GM12878 (cell line): ENCODE results near the gene PPP1R2. TPM values are rescaled to one million over a fixed set of nuclear protein-coding genes. Genes with fewer than 3 reads are reported as not detected.

Source experiments
- ASH2L ChIP-seq: fragments of 300-600, 200-600 bp; sonication (generic); IDR thresholded peaks from 2 replicates; pipeline ENCODE4 v1.6.1; 2017; ENCODE audit warnings: low read depth, mild to moderate bottlenecking, borderline replicate concordance
- ATF7 ChIP-seq: fragments of 450-650 bp; IDR thresholded peaks from 2 replicates; pipeline ENCODE4 v1.6.1; 2016; ENCODE audit warnings: low read depth, mild to moderate bottlenecking
- BMI1 ChIP-seq: fragments of 450-650 bp; IDR thresholded peaks from 2 replicates; pipeline ENCODE4 v1.6.1; 2016; ENCODE audit warnings: mild to moderate bottlenecking, moderate library complexity, borderline replicate concordance
- DPF2 ChIP-seq: fragments of 450-650 bp; IDR thresholded peaks from 2 replicates; pipeline ENCODE4 v1.6.1; 2017; ENCODE audit warnings: mild to moderate bottlenecking
- EGR1 ChIP-seq, 2 experiments: IDR thresholded peaks; 1 replicate in 1 of 2; 2 replicates in 1 of 2; pipeline ENCODE4 v1.6.1; 2011 to 2012; ENCODE audit warnings: low read depth in 2 of 2, low read length in 2 of 2, borderline replicate concordance in 1 of 2, mild to moderate bottlenecking in 1 of 2, moderate library complexity in 1 of 2
- IKZF1 ChIP-seq: fragments of 450-650 bp; conservative IDR thresholded peaks from 2 replicates; pipeline ENCODE4 v1.6.1; 2017; ENCODE audit warnings: antibody characterized with exemption, mild to moderate bottlenecking
- MLLT1 ChIP-seq: fragments of 450-650 bp; IDR thresholded peaks from 2 replicates; pipeline ENCODE4 v1.6.1; 2016; ENCODE audit warnings: mild to moderate bottlenecking
- MTA3 ChIP-seq: IDR thresholded peaks from 2 replicates; pipeline ENCODE4 v1.6.1; 2012; ENCODE audit warnings: low read length, inconsistent platforms, borderline replicate concordance
- NFYB ChIP-seq: IDR thresholded peaks from 2 replicates; pipeline ENCODE4 v1.6.1; 2011; ENCODE audit warnings: low read depth, mild to moderate bottlenecking, low read length, improper control_type of control experiment, moderate library complexity; ENCODE audit not compliant: insufficient read depth
- PBX3 ChIP-seq: IDR thresholded peaks from 2 replicates; pipeline ENCODE4 v1.6.1; 2011; ENCODE audit warnings: mild to moderate bottlenecking, low read depth, low read length, moderate library complexity; ENCODE audit not compliant: insufficient replicate concordance
- RBBP5 ChIP-seq: fragments of 200-600 bp; sonication (generic); conservative IDR thresholded peaks from 2 replicates; pipeline ENCODE4 v1.6.1; 2016
- SMARCA5 ChIP-seq: fragments of 450-650 bp; IDR thresholded peaks from 2 replicates; pipeline ENCODE4 v1.6.1; 2017; ENCODE audit warnings: mild to moderate bottlenecking
- SPI1 ChIP-seq: IDR thresholded peaks from 2 replicates; pipeline ENCODE4 v1.6.1; 2011; ENCODE audit warnings: low read depth, mild to moderate bottlenecking, low read length, moderate library complexity, borderline replicate concordance; ENCODE audit not compliant: insufficient read depth
- SUPT20H ChIP-seq: IDR thresholded peaks from 2 replicates; pipeline ENCODE4 v1.6.1; 2011; ENCODE audit warnings: low read depth, mild to moderate bottlenecking, low read length, moderate library complexity, borderline replicate concordance; ENCODE audit not compliant: control insufficient read depth
- TBL1XR1 ChIP-seq: IDR thresholded peaks from 2 replicates; pipeline ENCODE4 v1.6.1; 2012; ENCODE audit warnings: low read depth, low read length, improper control_type of control experiment
- ZBTB4 ChIP-seq: fragments of 450-650 bp; formaldehyde crosslinking; IDR thresholded peaks from 2 replicates; pipeline ENCODE4 v1.4.0; 2022; ENCODE audit warnings: mild to moderate bottlenecking, moderate library complexity
- ZBTB40 ChIP-seq: fragments of 450-650 bp; IDR thresholded peaks from 2 replicates; pipeline ENCODE4 v1.6.1; 2016; ENCODE audit warnings: mild to moderate bottlenecking, moderate library complexity, borderline replicate concordance
- ZNF384 ChIP-seq: IDR thresholded peaks from 2 replicates; pipeline ENCODE4 v1.6.1; 2012; ENCODE audit warnings: low read depth, mild to moderate bottlenecking, low read length, improper control_type of control experiment, borderline replicate concordance
- polyA plus RNA-seq, 11 experiments: library from polyadenylated mRNA; depleted of rRNA in 4 of 11; unstranded in 6 of 11; stranded (reverse) in 5 of 11; fragments of >200 nt; fragmentation: Nextera tagmentation in 4 of 11; fragmentation: Illumina TruSeq in 1 of 11; extraction: Ambion mirVana in 4 of 11; extraction: Trizol in 1 of 11; gene quantifications; 1 replicate in 1 of 11; 2 replicates in 10 of 11; pipeline versions ENCODE4 v1.2.1 to v1.2.3, GENCODE V29; 2011 to 2016; ENCODE audit warnings: inconsistent platforms in 2 of 11, missing spikeins in 2 of 11, low read depth in 1 of 11
- total RNA-seq, 4 experiments: library from RNA; depleted of rRNA in 3 of 4; stranded (reverse); fragments of >200 nt in 3 of 4; fragmentation: Illumina TruSeq in 1 of 4; extraction: Trizol in 1 of 4; gene quantifications; 2 replicates each; pipeline versions ENCODE4 v1.2.1 to v1.2.3, GENCODE V29; 2013 to 2021

The PPP1R2 gene
- total and polyA plus RNA-seq, 10 of the 15 experiments (the other 5 are each of a cell fraction or from before 2014, with no cell fraction given), result 10.5 to 116 (median 46.9) TPM

- TF ChIP-seq PBX3 (no peak), DPF2 (0 out of 2 replicates have a peak, but pooled peaks have one; percentile 57), EGR1 (IDR thresholded peaks at IDR 0.05; ENCODE audit: borderline replicate concordance in 1 of 2, low read depth in 2 of 2, low read length in 2 of 2) (peak in 1 of 2 experiments; percentile 76; a peak in 2 of 3 replicates), ASH2L (peak; percentile 81; the same call in 1 of the 2 replicates), MLLT1 (no peak), BMI1 (no peak), ATF7 (no peak), ZBTB40 (no peak), ZNF384 (no peak), MTA3 (no peak), IKZF1 (peak; percentile 59), NFYB (no peak), SUPT20H (no peak), ZBTB4 (CRISPR knock-in tag) (no peak), SMARCA5 (no peak), RBBP5 (no peak), SPI1 (no peak), TBL1XR1 (no peak)
Measured at GRCh38 chr3:195542698-195543499, at the start of gene PPP1R2 (continued).
